Adrenal gland (tissue), 12 donors: ENCODE measurements around the gene TOMM20. TPM values are rescaled to one million over a fixed set of nuclear protein-coding genes. Genes with fewer than 3 reads are reported as not detected.

Source experiments
- DNase-seq, 7 donors: peaks; one replicate each; pipeline ENCODE4 v3.0.0-alpha.2; 2019 to 2020
- H3K27ac ChIP-seq, 5 donors: fragments of 200-600 bp; sonication (generic) in 4 of 5; 1 replicate in 3 of 5; 2 replicates in 2 of 5; pipeline versions ENCODE4 v1.5.1 to v1.8.0; 2016 to 2020; ENCODE audit warnings: mild to moderate bottlenecking in 1 of 5
- H3K27me3 ChIP-seq: fragments of 200-600 bp; 2 replicates; pipeline ENCODE4 v1.8.0; 2021
- H3K36me3 ChIP-seq, 2 donors: fragments of 200-600 bp; replicated peaks in 1 of 2; 1 replicate in 1 of 2; 2 replicates in 1 of 2; pipeline versions ENCODE4 v1.5.1 to v1.8.0; 2018 to 2022
- H3K4me1 ChIP-seq, 2 donors: fragments of 200-600 bp; replicated peaks in 1 of 2; 1 replicate in 1 of 2; 2 replicates in 1 of 2; pipeline versions ENCODE4 v1.5.1 to v1.8.0; 2018 to 2021
- H3K4me3 ChIP-seq, 4 donors: fragments of 200-600 bp; sonication (generic) in 3 of 4; one replicate each; pipeline ENCODE4 v1.5.1; 2016 to 2018
- H3K9me3 ChIP-seq, 3 donors: fragments of 200-600 bp; sonication (generic) in 1 of 3; replicated peaks in 1 of 3; 1 replicate in 2 of 3; 2 replicates in 1 of 3; pipeline versions ENCODE4 v1.5.1 to v1.8.0; 2016 to 2021
- CTCF ChIP-seq, 6 experiments: fragments of 450-650 bp in 4 of 6; fragments of 200-600 bp in 2 of 6; sonication (generic) in 1 of 6; IDR thresholded peaks; 1 replicate in 5 of 6; 2 replicates in 1 of 6; pipeline versions ENCODE4 v1.5.1 to v1.8.0; 2016 to 2021; ENCODE audit warnings: antibody characterized with exemption in 6 of 6, mild to moderate bottlenecking in 2 of 6, moderate library complexity in 1 of 6
- POLR2A ChIP-seq, 2 donors: fragments of 450-650 bp; IDR thresholded peaks; one replicate each; pipeline ENCODE4 v1.6.1; 2017; ENCODE audit warnings: antibody characterized with exemption in 2 of 2, mild to moderate bottlenecking in 2 of 2, moderate library complexity in 1 of 2
- WGBS, 4 donors: extraction: QIAGEN DNeasy Blood & Tissue Kit in 2 of 4; methylation state at CpG; one replicate each; pipeline versions ENCODE4 v1.1.5 to v1.1.7; 2013 to 2017; 5-methylcytosine and 5-hydroxymethylcytosine counted together
- intact Hi-C, 2 donors: fragments of 100-400 bp; cut with DNase I; formaldehyde crosslinking; loops; one replicate each; pipeline versions ENCODE4 v1.14.1 to v1.15.0; 2022 to 2023
- polyA plus RNA-seq, 3 donors: library from polyadenylated mRNA; stranded (reverse); fragments of 200-250 nt in 2 of 3; fragments of 350-450 nt in 1 of 3; fragmentation: Illumina TruSeq in 1 of 3; extraction: RNeasy Lipid Tissue Mini Kit (QIAGEN cat#74804) in 1 of 3; gene quantifications; one replicate each; pipeline ENCODE4 v1.2.3, GENCODE V29; 2013 to 2014
- total RNA-seq, 9 donors: library from RNA; depleted of rRNA in 4 of 9; stranded (reverse); fragments of >200 nt in 4 of 9; fragments of 120-200 nt in 1 of 9; fragmentation: NEBNext Ultra II Directional in 1 of 9; extraction: Animal tissue kit (Norgen Biotek cat#: 25700) in 1 of 9; gene quantifications; one replicate each; pipeline versions ENCODE4 v1.1.0 to v1.2.4, GENCODE V29; 2013 to 2023
- donor health status: healthy with polysubstance abuse.
- donor health status: Bipolar disorder and iron deficiency.
- donor health status: DM: yes; HTN: yes; CAD: no.
- donor health status: DM: no; HTN: no; CAD: no.
- donor health status: DM: no; HTN: no; CAD: no.
- donor health status: DM: yes; HTN: yes; CAD: no.

Gene TOMM20
- total and polyA plus RNA-seq, 12 donors: 61.7 to 144 (median 106) TPM

- no peak for DNase-seq
- Histone ChIP-seq H3K36me3 (peaks cover 0 to 61% of the 10 kb centered on the region in 2 donors), H3K27ac (no peak overlapping the region), H3K4me1 (no peaks in the 10 kb centered on the region), H3K9me3 (no peaks in the 10 kb centered on the region), H3K4me3 (no peak overlapping the region), H3K27me3 (no peaks in the 10 kb centered on the region)
- 92 to 94% (median 94%) methylated on average over 6 of the region's 6 CpGs for WGBS, 4 donors
- intact Hi-C loops: no loop called here
- TF ChIP-seq POLR2A (IDR thresholded peaks at IDR 0.05) (no peak), CTCF (IDR thresholded peaks at IDR 0.05) (no peak)
These were observed 17.0 kb upstream of the TOMM20 start for GRCh38 chr1:235145639-235146038.

GRCh38 chr1:235142991-235143390 is 14.4 kb upstream of the TOMM20 start:
- Histone ChIP-seq H3K27ac (no peak overlapping the region), H3K27me3 (no peaks in the 10 kb centered on the region)
- TF ChIP-seq CTCF (IDR thresholded peaks at IDR 0.05): no peak
- no peak for TF ChIP-seq POLR2A (IDR thresholded peaks at IDR 0.05)

GRCh38 chr1:235139315-235139714 is 10.7 kb upstream of the TOMM20 start:
- no peak for TF ChIP-seq CTCF (IDR thresholded peaks at IDR 0.05)
- TF ChIP-seq POLR2A (IDR thresholded peaks at IDR 0.05): no peak
- no peak overlapping the region for H3K4me3 ChIP-seq
- no peak for DNase-seq
- intact Hi-C loops: no loop called here
- H3K36me3 ChIP-seq: peaks cover 0 to 64% of the 10 kb centered on the region in 2 donors
- H3K27me3 ChIP-seq: no peaks in the 10 kb centered on the region
- 95 to 99% (median 97%) methylated on average over 5 of the region's 5 CpGs for WGBS, 4 donors
- H3K27ac ChIP-seq: no peak overlapping the region
- H3K9me3 ChIP-seq: no peaks in the 10 kb centered on the region
- H3K4me1 ChIP-seq: no peaks in the 10 kb centered on the region

More at GRCh38 chr1:235142991-235143390, 14.4 kb upstream of the TOMM20 start:
- Histone ChIP-seq H3K9me3 (no peaks in the 10 kb centered on the region), H3K4me3 (no peak overlapping the region), H3K4me1 (no peaks in the 10 kb centered on the region), H3K36me3 (peaks cover 0 to 60% of the 10 kb centered on the region in 2 donors)
- no peak for DNase-seq
- intact Hi-C loops: no loop called here
- WGBS, 4 donors: 76 to 98% (median 89%) methylated on average over 4 of the region's 4 CpGs

- Histone ChIP-seq H3K27me3 (no peaks in the 10 kb centered on the region), H3K4me1 (no peaks in the 10 kb centered on the region), H3K27ac (no peak overlapping the region), H3K9me3 (no peaks in the 10 kb centered on the region), H3K36me3 (peaks cover 0 to 69% of the 10 kb centered on the region in 2 donors), H3K4me3 (no peak overlapping the region)
- WGBS, 4 donors: 72 to 76% (median 73%) methylated on average over 2 of the region's 2 CpGs
- intact Hi-C loops: no loop called here
- no peak for DNase-seq
- no peak for TF ChIP-seq POLR2A (IDR thresholded peaks at IDR 0.05)
- TF ChIP-seq CTCF (IDR thresholded peaks at IDR 0.05): no peak
These were observed 10.2 kb upstream of the TOMM20 start for GRCh38 chr1:235138821-235139220.
